Amygdala (tissue), 56 donors: ENCODE results near the gene HECA.
A peak's percentile ranks its signal among the peaks of the same experiment; 100 is the strongest.
"Not testable (repeated sequence)": the region's sequence is repeated elsewhere in the genome, so short reads cannot be mapped to it uniquely, and the experiment has no call there.

ENCODE experiments used
- DNase-seq, 56 donors: peaks; one replicate each; lab custom pipeline; 2025; lab: John Stamatoyannopoulos, UW

HECA gene

GRCh38 chr6:139134817-139135577 lies at the start of gene HECA:
Gene HECA, plus strand, starts transcription at chr6:139135080. Its CDS starts 317 bp downstream, at chr6:139135397.
- DNase-seq: peak in 55 of 56 donors; percentile 45 to 98 (median 86)

- no peak for DNase-seq
These were observed 43.1 kb upstream of the HECA start for GRCh38 chr6:139091826-139092225.

- no peak for DNase-seq
These were observed 34.9 kb upstream of the HECA start for GRCh38 chr6:139099984-139100383.

GRCh38 chr6:139107051-139107450 lies 27.8 kb upstream of the HECA start:
- DNase-seq: no peak

- no peak for DNase-seq
These were observed 26.5 kb upstream of the HECA start for GRCh38 chr6:139108378-139108777.

GRCh38 chr6:139109558-139109957 lies 25.3 kb upstream of the HECA start:
- no peak for DNase-seq

GRCh38 chr6:139112146-139112545 lies 22.7 kb upstream of the HECA start:
- DNase-seq: no peak

GRCh38 chr6:139112561-139112960 lies 22.3 kb upstream of the HECA start:
- no peak for DNase-seq

GRCh38 chr6:139114746-139115145 lies 20.1 kb upstream of the HECA start:
- DNase-seq: no peak

- no peak for DNase-seq
These were observed 18.7 kb upstream of the HECA start for GRCh38 chr6:139115989-139116758.

GRCh38 chr6:139117734-139118133 lies 17.1 kb upstream of the HECA start:
- no peak for DNase-seq

GRCh38 chr6:139119552-139119951 lies 15.3 kb upstream of the HECA start:
- DNase-seq: no peak

GRCh38 chr6:139122823-139123222 lies 12.1 kb upstream of the HECA start:
- not testable (repeated sequence) for DNase-seq

GRCh38 chr6:139124887-139125672 lies 9.8 kb upstream of the HECA start:
- peak in 3 of 56 donors; percentile 10 to 28 (median 21) for DNase-seq

- peak in 9 of 56 donors; percentile 9 to 64 (median 24) for DNase-seq
These were observed 8.6 kb upstream of the HECA start for GRCh38 chr6:139126255-139126654.

- DNase-seq: no peak
These were observed 7.9 kb upstream of the HECA start for GRCh38 chr6:139126931-139127330.

GRCh38 chr6:139129284-139129683 lies 5.6 kb upstream of the HECA start:
- no peak for DNase-seq

GRCh38 chr6:139131736-139132280 lies 3.1 kb upstream of the HECA start:
- DNase-seq: peak in 6 of 56 donors; percentile 15 to 29 (median 21)

- DNase-seq: peak in 3 of 56 donors; percentile 18 to 33 (median 20)
These were observed 1.4 kb upstream of the HECA start for GRCh38 chr6:139133262-139134063.

- no peak for DNase-seq
These were observed 850 bp upstream of the HECA start for GRCh38 chr6:139134064-139134395.
